HCT116 (cell line): Measurements from ENCODE around the gene POFUT2. TPM values are rescaled to one million over a fixed set of nuclear protein-coding genes. Genes with fewer than 3 reads are reported as not detected.

Experiments
- ATAC-seq: fragments of 200-7000 bp; cut with Tn5 transposase; 2 replicates; pipeline ENCODE4 v1.9.1; 2020; ENCODE audit warnings: mild to moderate bottlenecking, moderate library complexity
- BruUV-seq: library from RNA; stranded (reverse); fragments of 400-500 nt; replicated peaks from 2 replicates; lab custom pipeline; 2021; lab: Mats Ljungman, UMichigan
- CTCF ChIA-PET: fragments of 300-600 bp; sonication (Branson Sonifier 250); formaldehyde crosslinking; loops from one replicate; lab custom pipeline; 2021; ENCODE audit warnings: antibody characterized with exemption; lab: Charles Lee
- POLR2A ChIA-PET: fragments of 300-600, 350-600 bp; sonication (Branson Sonifier 250); formaldehyde crosslinking; loops from one replicate; lab custom pipeline; 2021; ENCODE audit warnings: antibody characterized with exemption; lab: Charles Lee
- RAD21 ChIA-PET, 2 experiments: fragments of 300-600 bp; sonication (Branson Sonifier 250); formaldehyde crosslinking; loops; one replicate each; lab custom pipeline; 2023; ENCODE audit warnings: low total read pairs in 2 of 2; ENCODE audit not compliant: uncharacterized antibody in 2 of 2, unreplicated experiment in 2 of 2, low non-redundant PET in 1 of 2; lab: Charles Lee
- DNase-seq: peaks from one replicate; pipeline ENCODE4 v3.0.0-alpha.2; 2010; ENCODE audit warnings: low read depth, low spot score
- H2AFZ ChIP-seq: fragments of 200-600 bp; shearing (Covaris generic), sonication (generic); 2 replicates; pipeline ENCODE4 v1.6.1; 2017; ENCODE audit warnings: low read depth, mixed run types, mixed read lengths, antibody characterized with exemption, low read length; ENCODE audit not compliant: poor library complexity, severe bottlenecking
- H3K27ac ChIP-seq: 2 replicates; pipeline ENCODE4 v1.5.1; 2012; ENCODE audit warnings: low read depth, low read length
- H3K27me3 ChIP-seq: fragments of 200-600 bp; sonication (generic); 2 replicates; pipeline ENCODE4 v1.6.1; 2016; ENCODE audit warnings: mixed run types, low read length, mixed read lengths; ENCODE audit not compliant: insufficient read depth
- H3K36me3 ChIP-seq, 2 experiments: fragments of 200-500 bp in 1 of 2; fragments of 200-600 bp in 1 of 2; sonication (Bioruptor generic) in 1 of 2; sonication (generic) in 1 of 2; 2 replicates each; pipeline versions ENCODE4 v1.5.1 to v1.6.1; 2014 to 2016; ENCODE audit warnings: low read length in 2 of 2, inconsistent platforms in 1 of 2, mixed read lengths in 1 of 2, mixed run types in 1 of 2; ENCODE audit not compliant: insufficient read depth in 2 of 2, control insufficient read depth in 1 of 2
- H3K4me1 ChIP-seq, 2 experiments: fragments of 200-600 bp in 1 of 2; sonication (generic) in 1 of 2; 2 replicates each; pipeline versions ENCODE4 v1.5.1 to v1.6.1; 2012 to 2017; ENCODE audit warnings: low read length in 2 of 2, inconsistent platforms in 1 of 2, mild to moderate bottlenecking in 1 of 2, mixed read lengths in 1 of 2, mixed run types in 1 of 2, moderate library complexity in 1 of 2; ENCODE audit not compliant: insufficient read depth in 2 of 2, control insufficient read depth in 1 of 2
- H3K4me2 ChIP-seq: fragments of 200-600 bp; sonication (generic); 2 replicates; pipeline ENCODE4 v1.6.1; 2017; ENCODE audit warnings: mixed run types, low read length, mixed read lengths
- H3K4me3 ChIP-seq, 2 experiments: fragments of 200-600 bp in 1 of 2; sonication (generic) in 1 of 2; replicated peaks in 1 of 2; 2 replicates each; pipeline ENCODE4 v1.5.1; 2011 to 2016; ENCODE audit warnings: low read length in 2 of 2, control low read depth in 1 of 2, low read depth in 1 of 2, mild to moderate bottlenecking in 1 of 2, mixed read lengths in 1 of 2, mixed run types in 1 of 2
- H3K79me2 ChIP-seq: fragments of 200-600 bp; sonication (generic); 2 replicates; pipeline ENCODE4 v1.6.1; 2017; ENCODE audit warnings: mild to moderate bottlenecking, mixed run types, low read length, moderate library complexity, mixed read lengths; ENCODE audit not compliant: insufficient read depth
- H3K9ac ChIP-seq: fragments of 200-600 bp; sonication (generic); 2 replicates; pipeline ENCODE4 v1.6.1; 2016; ENCODE audit warnings: low read length, mixed read lengths
- H3K9me2 ChIP-seq: fragments of 200-600 bp; sonication (generic), shearing (Covaris generic); 2 replicates; pipeline ENCODE4 v1.6.1; 2017; ENCODE audit warnings: mixed run types, mild to moderate bottlenecking, moderate library complexity; ENCODE audit not compliant: insufficient read depth
- H3K9me3 ChIP-seq, 2 experiments: fragments of 200-500 bp in 1 of 2; fragments of 200-600 bp in 1 of 2; sonication (Bioruptor generic) in 1 of 2; sonication (generic) in 1 of 2; 2 replicates each; pipeline ENCODE4 v1.6.1; 2014 to 2017; ENCODE audit warnings: low read length in 2 of 2, mixed read lengths in 2 of 2, inconsistent platforms in 1 of 2, low read depth in 1 of 2, mild to moderate bottlenecking in 1 of 2, mixed run types in 1 of 2, moderate library complexity in 1 of 2; ENCODE audit not compliant: control insufficient read depth in 1 of 2, insufficient read depth in 1 of 2
- H4K20me1 ChIP-seq: fragments of 200-600 bp; sonication (generic), shearing (Covaris generic); 2 replicates; pipeline ENCODE4 v1.6.1; 2017; ENCODE audit warnings: mixed run types, mild to moderate bottlenecking, moderate library complexity; ENCODE audit not compliant: insufficient read depth
- ATF3 ChIP-seq: IDR thresholded peaks from 2 replicates; pipeline ENCODE4 v1.6.1; 2012
- CBX3 ChIP-seq: IDR thresholded peaks from 2 replicates; pipeline ENCODE4 v1.6.1; 2012; ENCODE audit warnings: low read depth
- CEBPB ChIP-seq: IDR thresholded peaks from 2 replicates; pipeline ENCODE4 v1.6.1; 2012; ENCODE audit warnings: low read depth
- EGR1 ChIP-seq: IDR thresholded peaks from 2 replicates; pipeline ENCODE4 v1.6.1; 2012; ENCODE audit warnings: low read depth
- ELF1 ChIP-seq: IDR thresholded peaks from 2 replicates; pipeline ENCODE4 v1.6.1; 2012; ENCODE audit warnings: low read depth, borderline replicate concordance
- EZH2 ChIP-seq: fragments of 200-600 bp; sonication (generic); IDR thresholded peaks from 2 replicates; pipeline ENCODE4 v1.6.1; 2017; ENCODE audit warnings: antibody characterized with exemption, mixed run types
- EZH2phosphoT487 ChIP-seq: fragments of 200-600 bp; IDR thresholded peaks from 2 replicates; pipeline ENCODE4 v1.6.1; 2018; ENCODE audit warnings: antibody characterized with exemption, borderline replicate concordance
- MAX ChIP-seq: IDR thresholded peaks from 2 replicates; pipeline ENCODE4 v1.6.1; 2012
- POLR2A ChIP-seq: IDR thresholded peaks from 2 replicates; pipeline ENCODE4 v1.7.0; 2011; ENCODE audit warnings: borderline replicate concordance; ENCODE audit not compliant: insufficient read depth, insufficient read length; ENCODE audit errors: extremely low read depth
- RAD21 ChIP-seq: IDR thresholded peaks from 2 replicates; pipeline ENCODE4 v1.6.1; 2012; ENCODE audit warnings: low read depth, mild to moderate bottlenecking
- SIN3A ChIP-seq: IDR thresholded peaks from 2 replicates; pipeline ENCODE4 v1.6.1; 2012; ENCODE audit warnings: low read depth
- SP1 ChIP-seq: IDR thresholded peaks from 2 replicates; pipeline ENCODE4 v1.6.1; 2012; ENCODE audit warnings: low read depth
- SRF ChIP-seq: IDR thresholded peaks from 2 replicates; pipeline ENCODE4 v1.6.1; 2012; ENCODE audit warnings: low read depth
- TCF7L2 ChIP-seq: IDR thresholded peaks from 2 replicates; pipeline ENCODE4 v1.7.0; 2011; ENCODE audit warnings: borderline replicate concordance, inconsistent platforms; ENCODE audit not compliant: insufficient read depth, insufficient read length; ENCODE audit errors: extremely low read depth
- YY1 ChIP-seq: IDR thresholded peaks from 2 replicates; pipeline ENCODE4 v1.6.1; 2011; ENCODE audit warnings: low read length, low read depth, moderate library complexity, mild to moderate bottlenecking; ENCODE audit not compliant: insufficient replicate concordance; ENCODE audit errors: extremely low read depth
- intact Hi-C: fragments of 100-400 bp; cut with micrococcal nuclease; formaldehyde crosslinking; loops from 2 replicates; pipeline ENCODE4 v1.10.0; 2022
- total RNA-seq: library from RNA; stranded (reverse); gene quantifications from one replicate; pipeline ENCODE4 v1.2.1, GENCODE V29; 2021; ENCODE audit not compliant: unreplicated experiment
- TF ChIP-seq, protein P1 (sequence below), 3 experiments: fragments of 200-600 bp in 1 of 3; sonication (generic) in 1 of 3; IDR thresholded peaks in 2 of 3; conservative IDR thresholded peaks in 1 of 3; 2 replicates each; pipeline ENCODE4 v1.5.1; 2012 to 2017; ENCODE audit warnings: low read depth in 2 of 3, low read length in 2 of 3, antibody characterized with exemption in 1 of 3, borderline replicate concordance in 1 of 3, control low read depth in 1 of 3, mild to moderate bottlenecking in 1 of 3, mixed read lengths in 1 of 3, mixed run types in 1 of 3, moderate library complexity in 1 of 3; ENCODE audit not compliant: insufficient read depth in 1 of 3

POFUT2 gene
- total RNA-seq, 1 experiment from 2014 or later, result 20.5 TPM

DNA sequence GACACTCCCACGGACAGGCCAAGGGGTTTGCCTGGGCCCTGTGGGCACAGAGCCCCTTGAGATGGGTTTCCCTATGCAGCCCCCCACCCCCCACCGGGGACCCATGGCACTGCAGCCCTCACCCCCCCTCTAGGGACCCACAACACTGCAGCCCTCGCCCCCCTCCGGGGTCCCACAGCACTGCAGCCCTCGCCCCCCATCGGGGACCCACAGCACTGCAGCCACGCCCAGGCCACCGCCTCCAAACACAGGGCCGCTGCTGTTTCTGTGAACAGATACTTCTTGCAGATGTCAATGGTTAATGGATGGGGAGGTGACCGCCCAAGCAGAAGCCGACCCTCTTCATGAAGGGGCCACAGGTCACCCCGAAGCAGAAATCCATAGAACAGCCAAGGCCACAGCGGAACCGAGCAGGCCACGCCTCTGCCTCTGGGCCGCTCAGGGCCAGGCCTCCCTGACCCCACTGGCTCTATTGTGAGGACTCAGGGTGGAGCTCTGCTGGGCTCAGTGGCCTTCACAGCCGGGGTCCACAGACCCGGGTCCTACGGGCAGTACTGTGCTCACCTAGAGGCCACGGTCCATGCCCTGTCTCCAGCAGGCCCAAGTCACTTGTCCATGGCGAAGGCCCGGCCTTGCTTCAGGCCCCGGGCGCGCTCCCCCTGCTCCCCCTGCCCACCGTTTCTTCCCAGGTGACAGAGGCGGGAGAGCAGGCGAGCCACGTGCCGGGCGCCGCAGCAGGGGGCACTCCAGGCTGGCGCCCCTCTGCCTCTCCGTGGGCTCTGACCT lies 4.1 kb upstream of the POFUT2 start:
- Histone ChIP-seq H4K20me1 (no peaks in the 10 kb centered on the region), H3K27me3 (no peaks in the 10 kb centered on the region), H3K4me1 (peaks cover 13 to 25% of the 10 kb centered on the region in 2 experiments), H3K9me3 (no peaks in the 10 kb centered on the region), H3K27ac (peak overlapping the region; percentile 46; the same call in 1 of the 2 replicates), H3K9me2 (no peaks in the 10 kb centered on the region), H3K79me2 (peaks cover under 1% of the 10 kb centered on the region; the same call in 1 of the 2 replicates), H3K9ac (no peak overlapping the region), H3K36me3 (peaks cover 0 to 3% of the 10 kb centered on the region in 2 experiments; a peak in 1 of 4 replicates), H3K4me2 (peak overlapping the region; percentile 48; the same call in 1 of the 2 replicates), H3K4me3 (no peak overlapping the region), H2AFZ (no peak overlapping the region)
- BruUV-seq, result no TSS peak
- POLR2A ChIA-PET, result no interaction called here
- TF ChIP-seq EGR1, result no peak
- RAD21 ChIA-PET, result interaction anchor here (0.6 to 1.0 kb wide), 2 partner anchors 148 to 151 kb away, joined by 3 to 4 read pairs; no protein-coding TSS in a partner anchor
- intact Hi-C loops, result loop anchor here (1.0 to 5.0 kb wide), 4 partner anchors 147 to 527 kb away; no protein-coding TSS in a partner anchor
- CTCF ChIA-PET, result interaction anchor here (0.8 to 2.6 kb wide), 9 partner anchors 17 to 169 kb away, joined by 3 to 16 read pairs (median 6); no protein-coding TSS in a partner anchor
- ATAC-seq, result peak; percentile 2
- DNase-seq, result no peak

- DNase-seq, result no peak
- no peak overlapping the region for H3K9ac ChIP-seq
- intact Hi-C loops, result loop anchor here (5.0 kb wide), 1 partner anchor 306 kb away; no protein-coding TSS in a partner anchor
Measured at GRCh38 chr21:45290948-45291612, 3.4 kb upstream of the POFUT2 start.

More at GRCh38 chr21:45290948-45291612, 3.4 kb upstream of the POFUT2 start:
- ATAC-seq, result no peak
- H3K79me2 ChIP-seq, result peaks cover 8% of the 10 kb centered on the region
- peaks cover 0 to 3% of the 10 kb centered on the region in 2 experiments; a peak in 1 of 4 replicates for H3K36me3 ChIP-seq
- H3K4me1 ChIP-seq, result peaks cover 13 to 25% of the 10 kb centered on the region in 2 experiments
- no peaks in the 10 kb centered on the region for H3K27me3 ChIP-seq
- no peak overlapping the region for H2AFZ ChIP-seq
- BruUV-seq, result no TSS peak
- no peaks in the 10 kb centered on the region for H4K20me1 ChIP-seq
- H3K9me3 ChIP-seq, result no peaks in the 10 kb centered on the region
- no peak overlapping the region for H3K4me3 ChIP-seq
- ChIA-PET CTCF (interaction anchor here (2.0 to 2.6 kb wide), 3 partner anchors 18 to 151 kb away, joined by 8 to 50 read pairs (median 10); no protein-coding TSS in a partner anchor), POLR2A (no interaction called here), RAD21 (interaction anchor here in 1 of 2 experiments (1.5 kb wide), 1 partner anchor 151 kb away, joined by 6 read pairs; no protein-coding TSS in a partner anchor)
- H3K4me2 ChIP-seq, result no peak overlapping the region
- no peak overlapping the region for H3K27ac ChIP-seq
- no peaks in the 10 kb centered on the region for H3K9me2 ChIP-seq
- no peak for TF ChIP-seq MAX
- no peak for TF ChIP-seq ATF3
- TF ChIP-seq SRF, result no peak
- TF ChIP-seq EGR1, result no peak
- TF ChIP-seq POLR2A, result no peak
- no peak for TF ChIP-seq EZH2
- no peak for TF ChIP-seq SP1
- TF ChIP-seq CBX3, result no peak
- no peak for TF ChIP-seq ELF1
- no peak for TF ChIP-seq YY1
- TF ChIP-seq, protein P1, sequence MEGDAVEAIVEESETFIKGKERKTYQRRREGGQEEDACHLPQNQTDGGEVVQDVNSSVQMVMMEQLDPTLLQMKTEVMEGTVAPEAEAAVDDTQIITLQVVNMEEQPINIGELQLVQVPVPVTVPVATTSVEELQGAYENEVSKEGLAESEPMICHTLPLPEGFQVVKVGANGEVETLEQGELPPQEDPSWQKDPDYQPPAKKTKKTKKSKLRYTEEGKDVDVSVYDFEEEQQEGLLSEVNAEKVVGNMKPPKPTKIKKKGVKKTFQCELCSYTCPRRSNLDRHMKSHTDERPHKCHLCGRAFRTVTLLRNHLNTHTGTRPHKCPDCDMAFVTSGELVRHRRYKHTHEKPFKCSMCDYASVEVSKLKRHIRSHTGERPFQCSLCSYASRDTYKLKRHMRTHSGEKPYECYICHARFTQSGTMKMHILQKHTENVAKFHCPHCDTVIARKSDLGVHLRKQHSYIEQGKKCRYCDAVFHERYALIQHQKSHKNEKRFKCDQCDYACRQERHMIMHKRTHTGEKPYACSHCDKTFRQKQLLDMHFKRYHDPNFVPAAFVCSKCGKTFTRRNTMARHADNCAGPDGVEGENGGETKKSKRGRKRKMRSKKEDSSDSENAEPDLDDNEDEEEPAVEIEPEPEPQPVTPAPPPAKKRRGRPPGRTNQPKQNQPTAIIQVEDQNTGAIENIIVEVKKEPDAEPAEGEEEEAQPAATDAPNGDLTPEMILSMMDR (IDR thresholded peaks at IDR 0.05 in 2 of 3, conservative IDR thresholded peaks at IDR 0.05 in 1 of 3; ENCODE audit: borderline replicate concordance in 1 of 3, insufficient read depth in 1 of 3, low read depth in 2 of 3, low read length in 2 of 3), result no peak
- no peak for TF ChIP-seq TCF7L2
- TF ChIP-seq RAD21, result no peak
- no peak for TF ChIP-seq EZH2phosphoT487
- no peak for TF ChIP-seq SIN3A
- no peak for TF ChIP-seq CEBPB
